CD4-positive, alpha-beta T cell (primary cell): ENCODE data around the gene KLRG1. TPM values are rescaled to one million over a fixed set of nuclear protein-coding genes. Genes with fewer than 3 reads are reported as not detected.
A peak's percentile ranks its signal among the peaks of the same experiment; 100 is the strongest.

ENCODE experiments used
- ATAC-seq: fragments of 200-7000 bp; cut with Tn5 transposase; one replicate; pipeline ENCODE4 v1.10.0; 2022; ENCODE audit warnings: mild to moderate bottlenecking; ENCODE audit not compliant: poor library complexity
- CTCF ChIA-PET: fragments of 350-600 bp; sonication (Branson Sonifier 250); formaldehyde crosslinking; loops from one replicate; lab custom pipeline; 2021; ENCODE audit warnings: antibody characterized with exemption, inconsistent platforms; lab: Charles Lee
- POLR2A ChIA-PET: fragments of 350-600 bp; sonication (Branson Sonifier 250); formaldehyde crosslinking; loops from one replicate; lab custom pipeline; 2021; ENCODE audit warnings: antibody characterized with exemption, inconsistent platforms; lab: Charles Lee
- DNase-seq, 14 experiments: peaks; one replicate each; pipeline ENCODE4 v3.0.0-alpha.2; 2013 to 2020; ENCODE audit warnings: mixed read lengths in 2 of 14
- H3K27ac ChIP-seq, 2 donors: one replicate each; pipeline versions ENCODE4 v1.5.1 to v1.7.0; 2013; ENCODE audit warnings: low read length in 2 of 2, low read depth in 1 of 2, mild to moderate bottlenecking in 1 of 2
- H3K27me3 ChIP-seq, 2 experiments: 1 replicate in 1 of 2; 2 replicates in 1 of 2; pipeline versions ENCODE4 v1.6.1 to v1.7.0; 2013; ENCODE audit warnings: low read length in 2 of 2, control low read depth in 1 of 2, mild to moderate bottlenecking in 1 of 2, moderate library complexity in 1 of 2; ENCODE audit not compliant: insufficient read depth in 2 of 2, control insufficient read depth in 1 of 2
- H3K36me3 ChIP-seq: one replicate; pipeline ENCODE4 v1.6.1; 2013; ENCODE audit warnings: low read length, control low read depth; ENCODE audit not compliant: insufficient read depth
- H3K4me1 ChIP-seq: one replicate; pipeline ENCODE4 v1.6.1; 2013; ENCODE audit warnings: low read length, control low read depth; ENCODE audit not compliant: insufficient read depth
- H3K4me3 ChIP-seq: one replicate; pipeline ENCODE4 v1.5.1; 2013; ENCODE audit warnings: mild to moderate bottlenecking, low read length, moderate library complexity
- H3K9me3 ChIP-seq, 2 experiments: 1 replicate in 1 of 2; 2 replicates in 1 of 2; pipeline versions ENCODE4 v1.6.1 to v1.7.0; 2013; ENCODE audit warnings: low read length in 2 of 2, mild to moderate bottlenecking in 2 of 2, control low read depth in 1 of 2, moderate library complexity in 1 of 2; ENCODE audit not compliant: control insufficient read depth in 1 of 2, insufficient read depth in 1 of 2
- H3K27ac Mint-ChIP-seq: one replicate; pipeline ENCODE4 v1.8.0; 2020; ENCODE audit warnings: mixed read lengths
- H3K27me3 Mint-ChIP-seq: one replicate; pipeline ENCODE4 v1.8.0; 2021; ENCODE audit warnings: mixed read lengths
- H3K36me3 Mint-ChIP-seq: one replicate; pipeline ENCODE4 v1.8.0; 2021; ENCODE audit warnings: low read depth, mixed read lengths
- H3K4me1 Mint-ChIP-seq: one replicate; pipeline ENCODE4 v1.8.0; 2021; ENCODE audit warnings: low read depth, mixed read lengths
- H3K4me3 Mint-ChIP-seq: one replicate; pipeline ENCODE4 v1.8.0; 2020; ENCODE audit warnings: mild to moderate bottlenecking, mixed read lengths
- H3K9me3 Mint-ChIP-seq: one replicate; pipeline ENCODE4 v1.8.0; 2020; ENCODE audit warnings: mixed read lengths
- CTCF ChIP-seq: fragments of 200-600 bp; IDR thresholded peaks from one replicate; pipeline ENCODE4 v1.8.0; 2022; ENCODE audit warnings: antibody characterized with exemption, mild to moderate bottlenecking
- intact Hi-C, 2 experiments: fragments of 100-400 bp; cut with DNase I in 1 of 2; cut with micrococcal nuclease in 1 of 2; formaldehyde crosslinking; loops; one replicate each; pipeline versions ENCODE4 v1.15.1 to v1.9.0; 2023 to 2025; cut with DNase I, micrococcal nuclease
- total RNA-seq, 174 experiments: library from RNA in 2 of 174; stranded (reverse) in 2 of 174; gene quantifications; one replicate each; pipeline ENCODE4 v1.2.3 and lab custom pipeline; 2021 to 2026

Gene KLRG1
- total RNA-seq, 2 experiments from 2014 or later: 8.4 to 10.5 TPM

GRCh38 chr12:8953773-8954402 lies 35.5 kb upstream of the KLRG1 start:
- peak in 10 of 14 experiments; percentile 32 to 90 (median 46) for DNase-seq
- Mint-ChIP-seq H3K4me3 (peak overlapping the region; percentile 61), H3K4me1 (peaks cover 73% of the 10 kb centered on the region), H3K27ac (peak overlapping the region; percentile 93), H3K9me3 (no peaks in the 10 kb centered on the region), H3K27me3 (no peaks in the 10 kb centered on the region), H3K36me3 (peaks cover 38% of the 10 kb centered on the region)
- no peaks in the 10 kb centered on the region for H3K27me3 ChIP-seq
- peaks cover 0 to 17% of the 10 kb centered on the region in 2 experiments for H3K9me3 ChIP-seq
- TF ChIP-seq CTCF: no peak
- H3K4me1 ChIP-seq: peaks cover 70% of the 10 kb centered on the region
- POLR2A ChIA-PET: interaction anchor here (0.6 to 1.8 kb wide), 8 partner anchors 36 to 95 kb away, joined by 3 to 8 read pairs (median 4); partner anchors contain the start of gene KLRG1
- no peaks in the 10 kb centered on the region for H3K36me3 ChIP-seq
- peak; percentile 27 for ATAC-seq
- intact Hi-C loops: no loop called here
- CTCF ChIA-PET: interaction anchor here (0.5 to 7.3 kb wide), 4 partner anchors 70 to 297 kb away, joined by 3 to 75 read pairs (median 4); no protein-coding TSS in a partner anchor
- peak overlapping the region; percentile 60 to 99 for H3K27ac ChIP-seq
- H3K4me3 ChIP-seq: peak overlapping the region; percentile 35

GRCh38 chr12:8956073-8956472 lies 33.3 kb upstream of the KLRG1 start:
- no peaks in the 10 kb centered on the region for H3K36me3 ChIP-seq
- Mint-ChIP-seq H3K4me3 (no peak overlapping the region), H3K36me3 (peaks cover 27% of the 10 kb centered on the region), H3K9me3 (no peaks in the 10 kb centered on the region), H3K27ac (peak overlapping the region; percentile 93), H3K4me1 (peaks cover 87% of the 10 kb centered on the region), H3K27me3 (no peaks in the 10 kb centered on the region)
- ChIA-PET CTCF (no interaction called here), POLR2A (interaction anchor here (1.0 kb wide), 1 partner anchor 54 kb away, joined by 3 read pairs; no protein-coding TSS in a partner anchor)
- no peaks in the 10 kb centered on the region for H3K27me3 ChIP-seq
- no peak for TF ChIP-seq CTCF
- peak overlapping the region; percentile 45 to 68 for H3K27ac ChIP-seq
- H3K9me3 ChIP-seq: peaks cover 0 to 17% of the 10 kb centered on the region in 2 experiments
- H3K4me3 ChIP-seq: no peak overlapping the region
- intact Hi-C loops: loop anchor here in 1 of 2 experiments (5.0 kb wide), 1 partner anchor 36 kb away; no protein-coding TSS in a partner anchor
- DNase-seq: no peak
- no peak for ATAC-seq
- peaks cover 86% of the 10 kb centered on the region for H3K4me1 ChIP-seq

- Mint-ChIP-seq H3K9me3 (no peaks in the 10 kb centered on the region), H3K36me3 (peaks cover 25% of the 10 kb centered on the region), H3K27me3 (no peaks in the 10 kb centered on the region), H3K4me3 (peak overlapping the region; percentile 57), H3K4me1 (peaks cover 84% of the 10 kb centered on the region), H3K27ac (peak overlapping the region; percentile 93)
- no peak for TF ChIP-seq CTCF
- Histone ChIP-seq H3K27ac (peak overlapping the region; percentile 33 to 68), H3K4me3 (no peak overlapping the region), H3K9me3 (peaks cover 0 to 17% of the 10 kb centered on the region in 2 experiments), H3K27me3 (no peaks in the 10 kb centered on the region), H3K4me1 (peaks cover 89% of the 10 kb centered on the region), H3K36me3 (no peaks in the 10 kb centered on the region)
- intact Hi-C loops: loop anchor here in 1 of 2 experiments (5.0 kb wide), 1 partner anchor 36 kb away; no protein-coding TSS in a partner anchor
- ATAC-seq: no peak
- peak in 1 of 14 experiments; percentile 28 for DNase-seq
- CTCF ChIA-PET: no interaction called here
- POLR2A ChIA-PET: interaction anchor here (1.0 kb wide), 1 partner anchor 53 kb away, joined by 3 read pairs; no protein-coding TSS in a partner anchor
Observed at GRCh38 chr12:8956772-8957171, 32.6 kb upstream of the KLRG1 start.
